HEK293 (cell line): Measurements from ENCODE around the gene GIT1.

Source experiments
- CTCF ChIA-PET: fragments of 350-600 bp; formaldehyde crosslinking; extraction: SDS; loops from one replicate; lab custom pipeline; 2021; ENCODE audit warnings: antibody characterized with exemption; lab: Yijun Ruan, JAX
- POLR2A ChIA-PET: fragments of 300-600 bp; formaldehyde crosslinking; extraction: SDS; loops from one replicate; lab custom pipeline; 2020; ENCODE audit warnings: antibody characterized with exemption, inconsistent platforms; lab: Yijun Ruan, JAX
- H3K27ac ChIP-seq: fragments of 200-500 bp; sonication (Bioruptor generic); 2 replicates; pipeline ENCODE4 v1.5.1; 2014; ENCODE audit warnings: low read depth, low read length, control low read depth, inconsistent platforms; ENCODE audit errors: extremely low read depth
- H3K36me3 ChIP-seq, 2 experiments: fragments of 200-500 bp in 1 of 2; sonication (Bioruptor generic) in 1 of 2; 1 replicate in 1 of 2; 2 replicates in 1 of 2; pipeline ENCODE4 v1.5.1; 2014 to 2017; ENCODE audit warnings: inconsistent platforms in 2 of 2, low read length in 2 of 2; ENCODE audit not compliant: control insufficient read depth in 2 of 2, insufficient read depth in 1 of 2
- H3K4me1 ChIP-seq: fragments of 200-500 bp; sonication (Bioruptor generic); 2 replicates; pipeline ENCODE4 v1.5.1; 2014; ENCODE audit warnings: mild to moderate bottlenecking, low read length, inconsistent platforms; ENCODE audit not compliant: control insufficient read depth, insufficient read depth
- H3K4me3 ChIP-seq: 2 replicates; pipeline ENCODE4 v1.5.1; 2011; ENCODE audit warnings: low read depth, mild to moderate bottlenecking, control low read depth, low read length, moderate library complexity
- H3K9me3 ChIP-seq: fragments of 200-500 bp; sonication (Bioruptor generic); 2 replicates; pipeline ENCODE4 v1.5.1; 2014; ENCODE audit warnings: low read depth, low read length, inconsistent platforms; ENCODE audit not compliant: control insufficient read depth, insufficient read depth
- CTCF ChIP-seq: fragments of 450-650 bp; formaldehyde crosslinking; IDR thresholded peaks from 2 replicates; pipeline ENCODE4 v1.5.1; 2016; ENCODE audit warnings: missing biosample characterization, missing genetic modification characterization
- TCF7L2 ChIP-seq: IDR thresholded peaks from 2 replicates; pipeline ENCODE4 v1.6.1; 2011; ENCODE audit warnings: low read depth, mild to moderate bottlenecking, inconsistent platforms, low read length, moderate library complexity, borderline replicate concordance
- ZBTB10 ChIP-seq: fragments of 450-650 bp; formaldehyde crosslinking; IDR thresholded peaks from 2 replicates; pipeline ENCODE4 v1.5.1; 2016; ENCODE audit warnings: missing biosample characterization, missing genetic modification characterization
- ZFP3 ChIP-seq: fragments of 450-650 bp; formaldehyde crosslinking; IDR thresholded peaks from 2 replicates; pipeline ENCODE4 v1.5.1; 2016; ENCODE audit warnings: low read depth, missing biosample characterization, missing genetic modification characterization
- ZFP69B ChIP-seq: fragments of 450-650 bp; formaldehyde crosslinking; IDR thresholded peaks from 2 replicates; pipeline ENCODE4 v1.5.1; 2016; ENCODE audit warnings: missing biosample characterization, missing genetic modification characterization
- ZNF10 ChIP-seq: fragments of 450-650 bp; formaldehyde crosslinking; IDR thresholded peaks from 2 replicates; pipeline ENCODE4 v1.5.1; 2017; ENCODE audit warnings: missing biosample characterization, missing genetic modification characterization
- ZNF18 ChIP-seq: fragments of 450-650 bp; formaldehyde crosslinking; IDR thresholded peaks from 2 replicates; pipeline ENCODE4 v1.5.1; 2016; ENCODE audit warnings: missing biosample characterization, missing genetic modification characterization
- ZNF280C ChIP-seq: fragments of 450-650 bp; formaldehyde crosslinking; IDR thresholded peaks from 2 replicates; pipeline ENCODE4 v1.5.1; 2016; ENCODE audit warnings: missing biosample characterization, missing genetic modification characterization
- ZNF292 ChIP-seq: fragments of 450-650 bp; formaldehyde crosslinking; IDR thresholded peaks from 2 replicates; pipeline ENCODE4 v1.5.1; 2016; ENCODE audit warnings: low read depth, missing biosample characterization, missing genetic modification characterization, borderline replicate concordance
- ZNF398 ChIP-seq: fragments of 450-650 bp; formaldehyde crosslinking; IDR thresholded peaks from 2 replicates; pipeline ENCODE4 v1.5.1; 2017; ENCODE audit warnings: missing biosample characterization, missing genetic modification characterization
- ZNF501 ChIP-seq: fragments of 450-650 bp; formaldehyde crosslinking; IDR thresholded peaks from 2 replicates; pipeline ENCODE4 v1.5.1; 2016; ENCODE audit warnings: missing biosample characterization, missing genetic modification characterization
- ZNF555 ChIP-seq: fragments of 450-650 bp; formaldehyde crosslinking; conservative IDR thresholded peaks from 2 replicates; pipeline ENCODE4 v1.5.1; 2017; ENCODE audit warnings: missing biosample characterization, mild to moderate bottlenecking, missing genetic modification characterization, inconsistent platforms
- ZNF629 ChIP-seq: fragments of 450-650 bp; formaldehyde crosslinking; IDR thresholded peaks from 2 replicates; pipeline ENCODE4 v1.5.1; 2017; ENCODE audit warnings: missing biosample characterization, missing genetic modification characterization

The GIT1 gene

GRCh38 chr17:29588017-29588561 is 1.4 kb downstream of the GIT1 start:
- CTCF ChIA-PET, result interaction anchor here (0.6 to 1.8 kb wide), 7 partner anchors 8 to 439 kb away, joined by 3 to 7 read pairs (median 4); partner anchors contain the start of gene CORO6
- H3K4me3 ChIP-seq, result peak overlapping the region; percentile 86
- no peaks in the 10 kb centered on the region for H3K9me3 ChIP-seq
- H3K4me1 ChIP-seq, result peaks cover 23% of the 10 kb centered on the region
- peaks cover 0 to 23% of the 10 kb centered on the region in 2 experiments; a peak in 1 of 3 replicates for H3K36me3 ChIP-seq
- POLR2A ChIA-PET, result interaction anchor here (0.7 to 1.8 kb wide), 6 partner anchors 12 to 294 kb away, joined by 3 to 8 read pairs (median 4); partner anchors contain the start of genes NUFIP2 and TP53I13
- TF ChIP-seq ZNF10 (tag by site-specific recombination) (peak; percentile 36; the same call in 1 of the 2 replicates), ZNF280C (tag by site-specific recombination) (no peak)
- peak overlapping the region; percentile 55 for H3K27ac ChIP-seq

- H3K4me3 ChIP-seq, result peak overlapping the region; percentile 86
- H3K4me1 ChIP-seq, result peaks cover 21% of the 10 kb centered on the region
- POLR2A ChIA-PET, result interaction anchor here (0.6 to 1.8 kb wide), 6 partner anchors 19 to 457 kb away, joined by 3 to 8 read pairs (median 4); partner anchors contain the start of genes NUFIP2 and TP53I13
- H3K27ac ChIP-seq, result no peak overlapping the region
- H3K9me3 ChIP-seq, result no peaks in the 10 kb centered on the region
- CTCF ChIA-PET, result interaction anchor here (0.6 to 1.8 kb wide), 5 partner anchors 16 to 440 kb away, joined by 4 to 7 read pairs (median 5); partner anchors contain the start of gene CORO6
- H3K36me3 ChIP-seq, result peaks cover 0 to 28% of the 10 kb centered on the region in 2 experiments; a peak in 1 of 3 replicates
- TF ChIP-seq TCF7L2, result no peak
- no peak for TF ChIP-seq ZNF18 (tag by site-specific recombination)
- no peak for TF ChIP-seq ZBTB10 (tag by site-specific recombination)
- no peak for TF ChIP-seq ZFP3 (tag by site-specific recombination)
- TF ChIP-seq ZNF292, result no peak
- no peak for TF ChIP-seq ZNF555 (tag by site-specific recombination)
- TF ChIP-seq CTCF, result no peak
- no peak for TF ChIP-seq ZNF398 (tag by site-specific recombination)
- no peak for TF ChIP-seq ZFP69B (tag by site-specific recombination)
- TF ChIP-seq ZNF501 (tag by site-specific recombination), result no peak
- no peak for TF ChIP-seq ZNF629 (tag by site-specific recombination)
Measured at GRCh38 chr17:29587591-29587990, 1.9 kb downstream of the GIT1 start.
